Upper lobe of left lung (tissue), 4 donors: ENCODE measurements around the gene EREG.

Experiments
- POLR2A ChIP-seq, 4 donors: fragments of 450-650 bp; IDR thresholded peaks; one replicate each; pipeline ENCODE4 v1.5.1; 2016 to 2017; ENCODE audit warnings: antibody characterized with exemption in 4 of 4, mild to moderate bottlenecking in 2 of 4
- POLR2AphosphoS5 ChIP-seq, 2 donors: sonication (generic); formaldehyde crosslinking; IDR thresholded peaks; one replicate each; pipeline ENCODE4 v1.5.1; 2017; ENCODE audit warnings: antibody characterized with exemption in 2 of 2
- TF ChIP-seq, protein P1 (sequence below), 6 experiments: fragments of 450-650 bp in 4 of 6; fragments of 200-600 bp in 2 of 6; sonication (generic) in 2 of 6; IDR thresholded peaks; one replicate each; pipeline ENCODE4 v1.5.1; 2016 to 2019; ENCODE audit warnings: antibody characterized with exemption in 6 of 6

DNA sequence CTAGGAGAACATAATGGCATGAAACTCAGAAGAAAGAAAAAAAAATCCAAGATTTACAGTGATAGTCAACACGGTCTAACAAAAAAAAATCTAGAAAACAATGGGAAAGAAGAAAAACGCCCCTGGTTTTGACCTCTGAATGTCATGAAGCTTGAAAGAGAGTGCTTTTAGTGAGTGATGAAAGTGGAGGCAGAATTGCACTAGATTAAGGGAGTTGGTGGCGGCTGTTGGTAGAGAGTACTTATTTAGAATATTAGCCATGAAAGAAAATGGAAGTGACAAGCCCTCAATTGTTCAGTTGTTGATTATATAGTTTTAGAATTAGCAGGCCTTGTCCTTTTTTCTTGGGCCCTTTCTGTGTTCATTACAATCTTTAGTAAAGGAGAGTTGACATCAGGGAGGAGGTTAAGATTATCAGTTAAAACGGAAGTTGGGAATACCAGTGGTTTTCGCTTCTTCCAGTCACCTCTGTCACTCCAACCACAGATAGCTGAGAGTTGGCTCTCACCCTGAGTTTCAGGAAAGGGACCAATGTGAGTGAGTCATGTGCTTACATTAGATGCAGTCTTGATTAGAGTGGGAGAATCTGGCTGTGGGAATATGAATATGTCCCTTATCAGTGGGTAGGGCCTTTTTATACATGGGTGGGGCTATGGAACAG is 29.7 kb downstream of the EREG start:
- TF ChIP-seq, protein P1, sequence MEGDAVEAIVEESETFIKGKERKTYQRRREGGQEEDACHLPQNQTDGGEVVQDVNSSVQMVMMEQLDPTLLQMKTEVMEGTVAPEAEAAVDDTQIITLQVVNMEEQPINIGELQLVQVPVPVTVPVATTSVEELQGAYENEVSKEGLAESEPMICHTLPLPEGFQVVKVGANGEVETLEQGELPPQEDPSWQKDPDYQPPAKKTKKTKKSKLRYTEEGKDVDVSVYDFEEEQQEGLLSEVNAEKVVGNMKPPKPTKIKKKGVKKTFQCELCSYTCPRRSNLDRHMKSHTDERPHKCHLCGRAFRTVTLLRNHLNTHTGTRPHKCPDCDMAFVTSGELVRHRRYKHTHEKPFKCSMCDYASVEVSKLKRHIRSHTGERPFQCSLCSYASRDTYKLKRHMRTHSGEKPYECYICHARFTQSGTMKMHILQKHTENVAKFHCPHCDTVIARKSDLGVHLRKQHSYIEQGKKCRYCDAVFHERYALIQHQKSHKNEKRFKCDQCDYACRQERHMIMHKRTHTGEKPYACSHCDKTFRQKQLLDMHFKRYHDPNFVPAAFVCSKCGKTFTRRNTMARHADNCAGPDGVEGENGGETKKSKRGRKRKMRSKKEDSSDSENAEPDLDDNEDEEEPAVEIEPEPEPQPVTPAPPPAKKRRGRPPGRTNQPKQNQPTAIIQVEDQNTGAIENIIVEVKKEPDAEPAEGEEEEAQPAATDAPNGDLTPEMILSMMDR (IDR thresholded peaks at IDR 0.05) = no peak
- TF ChIP-seq POLR2AphosphoS5 (IDR thresholded peaks at IDR 0.05) (no peak), POLR2A (IDR thresholded peaks at IDR 0.05) (no peak)
